Dedifferentiated amniotic fluid mesenchymal stem cell (primary cell): ENCODE measurements around the gene CETN1.

Experiments used
- DNase-seq: peaks from one replicate; pipeline ENCODE4 v3.0.0-alpha.2; 2016; ENCODE audit errors: extremely low spot score

CETN1 gene

DNA sequence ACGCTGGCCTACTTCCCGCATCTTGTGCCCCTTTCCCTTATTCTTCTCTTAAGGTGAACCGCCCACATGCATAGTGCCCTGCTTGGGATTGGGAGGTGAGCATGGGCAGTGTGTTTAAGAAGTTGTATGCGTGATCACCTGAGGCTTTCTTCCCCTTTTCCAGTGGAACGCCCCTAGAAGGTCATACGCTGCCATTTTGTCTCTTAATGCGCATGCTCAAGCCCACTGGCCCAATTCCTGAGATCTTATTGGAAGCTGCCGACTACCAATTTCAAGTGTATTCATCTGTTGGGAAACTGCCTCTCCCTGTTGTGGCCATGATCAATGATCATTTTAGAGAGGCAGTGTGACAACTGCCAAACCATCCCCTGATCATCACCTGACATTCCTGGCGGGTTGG lies 3.3 kb upstream of the CETN1 start:
- no peak for DNase-seq

GRCh38 chr18:577643-578375 lies 2.4 kb upstream of the CETN1 start:
- DNase-seq = no peak

DNA sequence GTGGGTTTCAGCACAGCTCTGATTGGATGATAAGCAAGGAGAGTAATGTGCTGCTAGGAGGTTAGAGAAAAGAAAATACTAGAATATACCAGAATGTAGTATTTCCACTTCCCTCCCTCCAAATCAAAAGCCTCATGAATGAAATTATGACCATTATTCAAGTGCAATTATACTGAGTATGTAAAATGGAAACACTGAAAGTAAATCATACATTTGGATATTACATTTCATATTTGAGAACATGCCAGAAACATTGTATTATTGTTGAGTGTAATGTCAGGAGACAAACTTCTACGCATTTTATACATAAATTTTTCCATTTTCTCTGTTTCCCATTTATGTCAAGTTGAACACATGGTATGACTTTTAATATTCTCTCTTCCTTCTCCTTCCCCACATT lies 942 bp upstream of the CETN1 start:
- no peak for DNase-seq

- no peak for DNase-seq
Observed at GRCh38 chr18:581096-581495, 916 bp downstream of the CETN1 start.

GRCh38 chr18:582465-582864 lies 2.3 kb downstream of the CETN1 start:
- DNase-seq = no peak

DNA sequence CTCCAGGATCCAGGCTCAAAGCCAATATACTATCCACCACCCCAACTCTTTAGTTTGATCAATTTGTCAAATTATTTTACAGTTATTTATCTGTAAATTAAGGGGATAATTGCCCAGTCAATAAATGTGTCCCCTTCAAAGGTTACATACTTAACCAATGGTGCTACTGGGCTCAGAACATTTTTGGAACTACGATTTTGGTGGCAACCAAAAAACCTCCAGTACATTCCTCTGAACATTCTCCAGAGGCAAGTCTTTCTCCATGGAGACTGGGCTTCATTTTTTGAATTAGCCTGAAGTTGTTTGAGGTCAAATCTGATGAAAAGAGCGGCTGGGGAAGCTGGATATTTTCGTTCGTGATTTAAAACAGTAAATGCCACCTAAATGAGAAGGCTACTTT lies 14.9 kb downstream of the CETN1 start:
- DNase-seq = no peak

DNA sequence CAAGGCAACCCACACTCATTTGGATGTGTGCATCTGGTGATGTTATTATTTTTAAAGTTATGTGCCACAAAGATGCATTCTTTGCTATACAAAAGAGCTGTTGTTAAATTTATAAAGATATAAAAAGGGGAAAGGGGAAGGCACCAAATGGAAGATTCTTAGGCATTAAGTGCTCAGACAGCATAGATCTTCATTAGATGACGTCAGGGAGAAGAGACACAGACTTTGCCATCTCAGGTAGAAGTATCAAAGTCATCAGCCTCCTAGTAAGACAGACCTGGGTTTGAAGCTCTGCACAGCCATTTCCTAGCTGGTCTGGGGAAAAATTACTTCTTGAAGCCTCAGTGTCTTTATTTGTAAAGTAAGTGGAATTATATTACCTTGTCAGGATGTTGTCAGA lies 15.4 kb downstream of the CETN1 start:
- DNase-seq = no peak

DNA sequence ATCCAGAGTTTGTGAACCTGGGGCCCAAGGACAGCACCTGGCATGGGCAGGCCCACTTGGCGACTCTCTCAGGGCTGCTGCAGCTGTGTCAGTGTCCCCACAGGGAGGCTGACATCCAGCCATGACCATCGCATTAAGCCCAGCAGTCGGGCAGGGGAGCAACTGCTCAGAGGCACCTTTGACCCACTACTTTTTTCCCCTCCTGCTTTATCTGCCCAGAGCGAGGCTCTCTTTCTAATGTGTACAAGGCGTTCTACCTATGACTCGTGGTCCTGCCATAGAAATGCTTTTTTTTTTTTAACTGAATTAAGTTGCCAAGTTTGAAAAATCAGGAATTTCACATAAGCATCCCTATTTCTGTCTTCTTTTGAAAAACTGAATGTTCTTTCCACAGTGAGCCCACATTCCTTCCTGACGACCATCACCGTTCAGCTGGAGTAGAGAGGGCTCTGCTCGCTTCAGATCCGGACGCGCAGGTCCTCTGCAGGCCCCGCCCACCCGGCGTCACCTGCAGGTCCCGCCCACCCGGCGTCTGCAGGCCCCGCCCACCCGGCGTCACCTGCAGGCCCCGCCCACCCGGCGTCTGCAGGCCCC lies 16.2 kb downstream of the CETN1 start:
- DNase-seq = no peak

- DNase-seq = no peak
Observed at GRCh38 chr18:598124-598589, 18.0 kb downstream of the CETN1 start.

GRCh38 chr18:600107-600506 lies 19.9 kb downstream of the CETN1 start:
- DNase-seq = no peak

- no peak for DNase-seq
Observed at GRCh38 chr18:604771-605170, 24.6 kb downstream of the CETN1 start.

GRCh38 chr18:607930-608329 lies 27.8 kb downstream of the CETN1 start:
- DNase-seq = no peak

DNA sequence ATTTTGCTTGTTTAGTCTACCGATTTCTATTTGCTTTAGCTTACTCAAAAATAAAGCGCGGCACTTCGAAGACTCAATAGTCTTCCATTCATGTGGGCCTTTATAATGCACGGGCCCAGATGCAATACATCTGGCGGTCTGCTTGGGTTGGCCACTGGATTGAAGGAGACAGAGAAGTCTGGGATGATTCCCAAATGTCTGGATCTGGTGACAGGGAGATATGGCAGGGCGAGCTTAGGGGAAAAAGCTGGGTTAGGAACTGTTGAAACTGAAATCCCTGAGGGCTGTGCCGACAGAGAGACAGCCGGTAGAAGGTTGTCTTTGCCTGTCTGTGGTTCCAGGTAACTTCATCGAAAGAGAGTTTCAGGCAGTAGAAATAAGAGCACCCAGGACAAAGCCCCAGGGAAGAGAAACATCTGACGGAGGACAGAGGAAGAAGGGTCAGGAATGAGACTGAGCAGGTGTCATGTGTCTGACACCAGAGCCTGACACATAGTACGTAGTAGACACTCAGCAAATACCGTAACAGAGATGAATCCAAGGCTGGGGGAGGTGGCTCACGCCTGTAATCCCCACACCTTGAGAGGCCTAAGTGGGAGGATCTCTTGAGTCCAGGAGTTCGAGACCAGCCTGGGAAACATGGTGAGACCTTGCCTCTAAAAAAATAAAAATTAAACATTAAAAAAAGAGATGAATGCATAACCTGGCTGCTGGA lies 30.2 kb downstream of the CETN1 start:
- DNase-seq = no peak

GRCh38 chr18:612156-612555 lies 32.0 kb downstream of the CETN1 start:
- no peak for DNase-seq

DNA sequence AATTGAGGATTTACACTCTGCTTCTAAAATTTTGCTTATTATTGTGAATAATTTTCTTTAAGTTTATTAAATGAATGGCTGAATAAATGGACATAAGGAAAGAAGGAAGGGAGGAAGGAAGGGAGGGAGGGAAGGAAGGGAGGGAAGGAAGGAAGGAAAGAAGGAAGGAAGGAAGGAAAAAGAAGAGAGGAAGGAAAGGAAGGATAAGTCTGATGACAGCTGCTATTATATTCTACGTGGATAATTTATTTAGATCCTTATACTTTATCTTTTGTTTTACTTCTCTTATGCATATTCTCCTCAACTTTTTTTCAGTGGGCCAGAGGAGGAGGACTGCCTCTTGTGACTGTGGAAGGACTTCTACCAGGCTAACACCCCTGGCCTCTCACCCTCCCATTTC lies 34.0 kb downstream of the CETN1 start:
- no peak for DNase-seq

- DNase-seq = no peak
Observed at GRCh38 chr18:615092-615521, 34.9 kb downstream of the CETN1 start.

GRCh38 chr18:615773-616172 lies 35.6 kb downstream of the CETN1 start:
- DNase-seq = no peak

GRCh38 chr18:616380-616995 lies 36.3 kb downstream of the CETN1 start:
- peak; percentile 47 for DNase-seq

- DNase-seq = no peak
Observed at GRCh38 chr18:617970-618504, 37.9 kb downstream of the CETN1 start.

GRCh38 chr18:618618-619017 lies 38.4 kb downstream of the CETN1 start:
- no peak for DNase-seq

- DNase-seq = no peak
Observed at GRCh38 chr18:621291-622043, 41.3 kb downstream of the CETN1 start.

DNA sequence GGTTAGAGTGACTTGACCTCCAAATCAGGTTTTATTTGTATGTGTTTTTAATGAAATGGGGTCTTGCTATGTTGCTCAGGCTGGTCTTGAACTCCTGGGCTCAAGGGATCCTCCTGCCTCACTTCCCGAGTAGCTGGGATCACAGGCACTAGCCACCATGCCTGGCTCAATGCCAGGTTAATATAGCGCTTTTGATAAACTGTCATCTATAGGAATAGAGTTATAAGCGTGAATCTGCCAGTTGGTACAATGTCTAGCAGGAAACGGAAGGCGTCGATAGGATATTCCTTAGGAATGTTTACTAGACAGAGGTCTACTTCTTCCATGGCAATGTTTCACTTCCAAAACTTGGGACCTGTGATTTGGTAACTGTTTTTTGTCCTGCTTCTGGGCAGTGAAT lies 42.1 kb downstream of the CETN1 start:
- DNase-seq = no peak
